Measurements from ENCODE around the gene GP1BB.

GP1BB gene

GRCh38 chr22:19680911-19681862, 42.2 kb upstream of the GP1BB start:
- Histone ChIP-seq H3K27me3 (ENCODE audit: control insufficient read depth, insufficient read depth, low read length) (no peaks in the 10 kb centered on the region), H3K4me2 (ENCODE audit: low read length) (no peak overlapping the region), H3K27ac (no peak overlapping the region), H2AFZ (no peak overlapping the region), H3K36me3 (ENCODE audit: control insufficient read depth, insufficient read depth, low read length) (no peaks in the 10 kb centered on the region), H3K9me3 (ENCODE audit: control insufficient read depth, low read length) (no peaks in the 10 kb centered on the region), H3K4me3 (ENCODE audit: low read depth, low read length) (no peak overlapping the region), H3K9ac (no peak overlapping the region), H3K79me2 (no peaks in the 10 kb centered on the region), H3K4me1 (no peaks in the 10 kb centered on the region)
- TF ChIP-seq CTCF (IDR thresholded peaks at IDR 0.05): no peak

GRCh38 chr22:19681863-19682245, 41.5 kb upstream of the GP1BB start:
- Histone ChIP-seq H3K4me1 (no peaks in the 10 kb centered on the region), H3K4me2 (ENCODE audit: low read length) (no peak overlapping the region), H2AFZ (no peak overlapping the region), H3K9me3 (ENCODE audit: control insufficient read depth, low read length) (no peaks in the 10 kb centered on the region), H3K27ac (no peak overlapping the region), H3K4me3 (ENCODE audit: low read depth, low read length) (no peak overlapping the region), H3K9ac (no peak overlapping the region), H3K27me3 (ENCODE audit: control insufficient read depth, insufficient read depth, low read length) (no peaks in the 10 kb centered on the region), H3K36me3 (ENCODE audit: control insufficient read depth, insufficient read depth, low read length) (no peaks in the 10 kb centered on the region), H3K79me2 (no peaks in the 10 kb centered on the region)
- TF ChIP-seq CTCF (IDR thresholded peaks at IDR 0.05): no peak

GRCh38 chr22:19686946-19687345, 36.4 kb upstream of the GP1BB start:
- Histone ChIP-seq H3K36me3 (ENCODE audit: control insufficient read depth, insufficient read depth, low read length) (no peaks in the 10 kb centered on the region), H3K27me3 (ENCODE audit: control insufficient read depth, insufficient read depth, low read length) (no peaks in the 10 kb centered on the region), H3K79me2 (no peaks in the 10 kb centered on the region), H3K4me2 (ENCODE audit: low read length) (no peak overlapping the region), H3K4me3 (ENCODE audit: low read depth, low read length) (no peak overlapping the region), H3K4me1 (peaks cover 9% of the 10 kb centered on the region), H2AFZ (no peak overlapping the region), H3K9ac (no peak overlapping the region), H3K27ac (no peak overlapping the region), H3K9me3 (ENCODE audit: control insufficient read depth, low read length) (no peaks in the 10 kb centered on the region)
- TF ChIP-seq CTCF (IDR thresholded peaks at IDR 0.05): no peak

- no peak for TF ChIP-seq CTCF (IDR thresholded peaks at IDR 0.05)
- Histone ChIP-seq H3K27ac (no peak overlapping the region), H3K4me3 (ENCODE audit: low read depth, low read length) (no peak overlapping the region), H3K9me3 (ENCODE audit: control insufficient read depth, low read length) (no peaks in the 10 kb centered on the region), H3K79me2 (no peaks in the 10 kb centered on the region), H3K4me2 (ENCODE audit: low read length) (no peak overlapping the region), H3K4me1 (peaks cover 9% of the 10 kb centered on the region), H2AFZ (no peak overlapping the region), H3K27me3 (ENCODE audit: control insufficient read depth, insufficient read depth, low read length) (no peaks in the 10 kb centered on the region), H3K9ac (no peak overlapping the region), H3K36me3 (ENCODE audit: control insufficient read depth, insufficient read depth, low read length) (no peaks in the 10 kb centered on the region)
Measured at GRCh38 chr22:19687561-19688300, 35.6 kb upstream of the GP1BB start.

All from parathyroid adenoma (tissue), 2 donors.